ENCODE data around the gene TMEM217. TPM values are rescaled to one million over a fixed set of nuclear protein-coding genes. Genes with fewer than 3 reads are reported as not detected.

The TMEM217 gene

Small RNAs within 50 kb of the gene (small RNA-seq; reads per million reads assigned to genes)
- not detected for gene AL096712.1 (ENCODE audit: low read depth)

Data from mesenchymal stem cell (in vitro differentiated cells and primary cell).